PC-9 (cell line): ENCODE results near the gene SEMA4C. TPM values are rescaled to one million over a fixed set of nuclear protein-coding genes. Genes with fewer than 3 reads are reported as not detected.

Experiments
- BruUV-seq: library from RNA; stranded (reverse); fragments of 400-500 nt; replicated peaks from 2 replicates; lab custom pipeline; 2021; lab: Mats Ljungman, UMichigan
- CTCF ChIA-PET: fragments of 300-600 bp; sonication (Branson Sonifier 250); formaldehyde crosslinking; loops from one replicate; lab custom pipeline; 2022; ENCODE audit warnings: antibody characterized with exemption; lab: Charles Lee
- POLR2A ChIA-PET: fragments of 300-600 bp; sonication (Branson Sonifier 250); formaldehyde crosslinking; loops from one replicate; lab custom pipeline; 2022; ENCODE audit warnings: antibody characterized with exemption; ENCODE audit not compliant: unreplicated experiment; lab: Charles Lee
- DNase-seq, 2 experiments: peaks; one replicate each; pipeline versions ENCODE4 v3.0.0 to v3.0.0-alpha.2; 2015 to 2022; ENCODE audit warnings: mixed read lengths in 1 of 2
- H2AFZ ChIP-seq: fragments of 200-600 bp; sonication (generic); 2 replicates; pipeline ENCODE4 v1.8.1; 2017; ENCODE audit warnings: antibody characterized with exemption
- H3F3A ChIP-seq: fragments of 200-600 bp; sonication (generic); 2 replicates; pipeline ENCODE4 v1.8.1; 2017; ENCODE audit warnings: antibody characterized with exemption, mild to moderate bottlenecking, low read depth; ENCODE audit not compliant: insufficient read depth
- H3K27ac ChIP-seq: fragments of 200-600 bp; sonication (generic); 2 replicates; pipeline ENCODE4 v1.6.1; 2016; ENCODE audit warnings: mixed run types
- H3K27me3 ChIP-seq: fragments of 200-600 bp; sonication (generic); 2 replicates; pipeline ENCODE4 v1.6.1; 2016; ENCODE audit warnings: low read depth, mixed run types; ENCODE audit not compliant: insufficient read depth
- H3K36me3 ChIP-seq: fragments of 200-600 bp; sonication (generic); 2 replicates; pipeline ENCODE4 v1.6.1; 2016; ENCODE audit warnings: low read depth, mixed run types
- H3K4me1 ChIP-seq: fragments of 200-600 bp; sonication (generic); replicated peaks from 2 replicates; pipeline ENCODE4 v1.6.1; 2016; ENCODE audit warnings: mixed run types; ENCODE audit not compliant: insufficient read depth
- H3K4me2 ChIP-seq: fragments of 200-600 bp; sonication (generic); 2 replicates; pipeline ENCODE4 v1.6.1; 2017; ENCODE audit warnings: mixed run types
- H3K4me3 ChIP-seq: fragments of 200-600 bp; sonication (generic); 2 replicates; pipeline ENCODE4 v1.6.1; 2016; ENCODE audit warnings: mixed run types
- H3K79me2 ChIP-seq: fragments of 200-600 bp; sonication (generic); 2 replicates; pipeline ENCODE4 v1.6.1; 2017; ENCODE audit warnings: low read depth, mixed run types
- H3K9me2 ChIP-seq: fragments of 200-600 bp; sonication (generic); 2 replicates; pipeline ENCODE4 v1.8.1; 2017; ENCODE audit warnings: mild to moderate bottlenecking; ENCODE audit not compliant: insufficient read depth
- H3K9me3 ChIP-seq: fragments of 200-600 bp; sonication (generic); 2 replicates; pipeline ENCODE4 v1.8.1; 2016; ENCODE audit warnings: low read depth; ENCODE audit not compliant: insufficient read depth
- H4K20me1 ChIP-seq: fragments of 200-600 bp; sonication (generic); 2 replicates; pipeline ENCODE4 v1.8.1; 2017; ENCODE audit not compliant: insufficient read depth
- EZH2 ChIP-seq: fragments of 200-600 bp; sonication (generic); IDR thresholded peaks from 2 replicates; pipeline ENCODE4 v1.8.0; 2017; ENCODE audit warnings: antibody characterized with exemption, low read depth
- intact Hi-C: fragments of 100-400 bp; cut with micrococcal nuclease; formaldehyde crosslinking; loops from one replicate; pipeline ENCODE4 v1.10.0; 2022; ENCODE audit not compliant: unreplicated experiment
- total RNA-seq: library from RNA; stranded (reverse); gene quantifications from 2 replicates; pipeline ENCODE4 v1.2.3, GENCODE V29; 2021
- TF ChIP-seq, protein P1 (sequence below): fragments of 200-600 bp; sonication (generic); conservative IDR thresholded peaks from 2 replicates; pipeline ENCODE4 v1.6.1; 2017; ENCODE audit warnings: mixed run types, antibody characterized with exemption, mild to moderate bottlenecking, moderate library complexity

SEMA4C gene
- total RNA-seq, 1 experiment from 2014 or later = 52.8 TPM

DNA sequence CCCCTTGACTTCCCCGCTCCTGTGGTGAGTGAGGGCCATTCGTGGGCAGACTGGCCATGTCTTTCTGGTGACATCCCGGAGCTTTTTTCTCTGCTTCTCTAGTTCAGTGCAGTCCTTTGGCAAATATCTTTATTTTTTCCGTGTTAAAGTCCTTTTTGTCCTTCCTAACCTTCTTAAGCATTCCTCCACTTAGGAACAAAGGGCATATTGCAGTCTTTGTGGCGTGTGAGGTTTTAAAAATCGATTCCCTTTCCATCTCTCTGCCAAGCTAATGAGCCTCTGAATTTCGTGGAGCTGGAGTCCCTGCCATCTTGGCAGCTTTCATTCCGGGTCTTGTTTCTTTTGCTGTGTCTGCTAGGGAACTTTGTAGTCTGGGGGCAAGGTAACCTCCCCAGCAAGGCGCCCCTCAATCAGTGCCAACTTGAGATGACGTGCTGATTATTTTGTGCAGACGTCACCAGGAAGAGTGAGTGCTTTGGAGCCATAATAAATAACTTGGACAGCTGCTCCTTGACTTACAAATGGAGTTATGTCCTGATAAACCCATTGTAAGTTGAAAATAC is 48.7 kb downstream of the SEMA4C start:
- BruUV-seq = no TSS peak
- no peaks in the 10 kb centered on the region for H3K9me3 ChIP-seq
- H3K79me2 ChIP-seq = peaks cover 55% of the 10 kb centered on the region
- H2AFZ ChIP-seq = no peak overlapping the region
- H3K4me3 ChIP-seq = no peak overlapping the region
- no peak overlapping the region for H3K4me2 ChIP-seq
- intact Hi-C loops = no loop called here
- ChIA-PET CTCF (no interaction called here), POLR2A (interaction anchor here (0.6 kb wide), 1 partner anchor 520 kb away, joined by 3 read pairs; no protein-coding TSS in a partner anchor)
- peaks cover 30% of the 10 kb centered on the region for H3K4me1 ChIP-seq
- TF ChIP-seq, protein P1, sequence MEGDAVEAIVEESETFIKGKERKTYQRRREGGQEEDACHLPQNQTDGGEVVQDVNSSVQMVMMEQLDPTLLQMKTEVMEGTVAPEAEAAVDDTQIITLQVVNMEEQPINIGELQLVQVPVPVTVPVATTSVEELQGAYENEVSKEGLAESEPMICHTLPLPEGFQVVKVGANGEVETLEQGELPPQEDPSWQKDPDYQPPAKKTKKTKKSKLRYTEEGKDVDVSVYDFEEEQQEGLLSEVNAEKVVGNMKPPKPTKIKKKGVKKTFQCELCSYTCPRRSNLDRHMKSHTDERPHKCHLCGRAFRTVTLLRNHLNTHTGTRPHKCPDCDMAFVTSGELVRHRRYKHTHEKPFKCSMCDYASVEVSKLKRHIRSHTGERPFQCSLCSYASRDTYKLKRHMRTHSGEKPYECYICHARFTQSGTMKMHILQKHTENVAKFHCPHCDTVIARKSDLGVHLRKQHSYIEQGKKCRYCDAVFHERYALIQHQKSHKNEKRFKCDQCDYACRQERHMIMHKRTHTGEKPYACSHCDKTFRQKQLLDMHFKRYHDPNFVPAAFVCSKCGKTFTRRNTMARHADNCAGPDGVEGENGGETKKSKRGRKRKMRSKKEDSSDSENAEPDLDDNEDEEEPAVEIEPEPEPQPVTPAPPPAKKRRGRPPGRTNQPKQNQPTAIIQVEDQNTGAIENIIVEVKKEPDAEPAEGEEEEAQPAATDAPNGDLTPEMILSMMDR = no peak
- TF ChIP-seq EZH2 = no peak
- no peaks in the 10 kb centered on the region for H3K27me3 ChIP-seq
- 0 out of 2 replicates have a peak, but pooled peaks cover 9% of the 10 kb centered on the region for H3K36me3 ChIP-seq
- no peaks in the 10 kb centered on the region for H3K9me2 ChIP-seq
- H4K20me1 ChIP-seq = peaks cover 29% of the 10 kb centered on the region
- H3F3A ChIP-seq = 0 out of 2 replicates have a peak, but pooled peaks cover 10% of the 10 kb centered on the region
- H3K27ac ChIP-seq = no peak overlapping the region
- DNase-seq = no peak

DNA sequence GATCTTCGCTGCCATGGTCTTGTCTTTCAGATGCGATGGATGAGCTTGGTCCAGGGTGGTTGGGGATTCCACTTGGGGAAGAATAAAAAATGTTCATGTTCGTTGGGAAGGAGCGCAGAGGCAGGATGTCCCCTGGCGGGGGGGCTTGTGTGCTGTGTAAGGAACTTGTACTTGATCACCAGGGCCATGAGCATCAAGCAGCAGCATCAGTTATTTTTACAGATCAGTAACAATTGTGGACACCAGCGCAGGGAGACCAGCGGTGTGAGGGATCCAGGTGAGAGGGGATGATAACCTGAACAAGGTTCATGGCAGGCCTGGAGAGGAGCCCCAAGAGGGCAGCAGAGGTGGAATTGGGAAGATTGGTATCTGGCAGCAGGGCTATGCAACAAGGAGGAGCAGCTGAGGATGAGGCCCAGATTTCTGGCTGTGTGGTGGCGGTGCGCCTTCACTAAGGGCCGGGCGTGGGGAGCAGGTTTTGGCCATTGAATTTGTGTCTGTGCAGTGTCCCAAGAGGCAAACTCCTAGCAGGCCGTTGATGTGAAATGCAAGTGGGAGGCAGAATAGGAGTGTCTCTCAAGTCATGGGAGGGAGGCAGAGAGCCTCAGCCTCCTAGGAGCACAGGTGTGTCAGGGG is 49.9 kb downstream of the SEMA4C start:
- POLR2A ChIA-PET = interaction anchor here (0.7 kb wide), 1 partner anchor 222 kb away, joined by 4 read pairs; no protein-coding TSS in a partner anchor
- TF ChIP-seq, protein P1 = no peak
- TF ChIP-seq EZH2 = no peak
- Histone ChIP-seq H3K9me2 (no peaks in the 10 kb centered on the region), H3K4me2 (no peak overlapping the region), H3K27me3 (no peaks in the 10 kb centered on the region), H3K27ac (no peak overlapping the region), H3K9me3 (no peaks in the 10 kb centered on the region), H3K4me3 (no peak overlapping the region), H3K4me1 (peaks cover 33% of the 10 kb centered on the region), H2AFZ (no peak overlapping the region), H4K20me1 (peaks cover 28% of the 10 kb centered on the region), H3K79me2 (peaks cover 55% of the 10 kb centered on the region), H3K36me3 (0 out of 2 replicates have a peak, but pooled peaks cover 9% of the 10 kb centered on the region), H3F3A (peaks cover 18% of the 10 kb centered on the region)
- no peak for DNase-seq
- CTCF ChIA-PET = no interaction called here
- no TSS peak for BruUV-seq
- intact Hi-C loops = loop anchor here (5.0 kb wide), 2 partner anchors 268 to 288 kb away; no protein-coding TSS in a partner anchor

DNA sequence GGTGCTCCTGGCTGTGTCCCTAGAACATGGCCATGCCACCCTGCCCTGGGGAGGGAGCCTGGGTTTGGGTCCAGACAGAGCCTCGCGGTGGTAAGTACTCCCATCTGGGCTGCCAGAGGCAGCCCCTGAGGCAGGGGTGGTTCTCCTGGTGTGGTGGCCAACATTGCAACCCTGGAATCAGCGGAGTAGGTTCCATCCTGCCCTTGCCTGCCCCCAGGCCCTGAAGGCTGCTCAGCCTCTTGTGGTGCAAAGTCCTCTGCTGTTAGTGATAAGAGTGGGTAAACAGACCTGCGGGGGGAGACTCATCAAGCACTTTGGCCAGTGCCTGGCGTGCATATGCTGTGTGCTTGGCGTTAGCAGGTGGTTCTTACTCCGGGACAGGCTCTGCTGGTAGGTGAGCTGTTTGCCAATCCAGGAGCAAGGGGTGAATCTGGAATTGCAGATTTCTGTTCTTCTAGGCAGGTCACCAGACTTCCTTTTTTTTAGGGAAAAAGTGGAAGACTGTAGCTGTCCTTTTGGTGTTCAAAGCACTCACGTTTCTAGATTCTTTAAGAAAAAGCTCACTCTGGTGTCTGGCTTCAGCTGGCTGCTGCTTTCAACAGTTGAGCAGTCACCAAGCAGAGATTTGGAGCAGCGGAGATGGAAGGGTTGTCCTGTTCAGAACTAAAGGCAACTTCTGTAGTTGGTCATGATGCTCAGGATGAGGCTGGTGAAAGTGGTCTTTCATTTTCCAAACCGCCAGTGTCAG is 50.6 kb downstream of the SEMA4C start:
- 0 out of 2 replicates have a peak, but pooled peaks cover 9% of the 10 kb centered on the region for H3K36me3 ChIP-seq
- no peak overlapping the region for H3K4me3 ChIP-seq
- H3F3A ChIP-seq = peaks cover 21% of the 10 kb centered on the region
- intact Hi-C loops = loop anchor here (5.0 kb wide), 2 partner anchors 267 to 287 kb away; no protein-coding TSS in a partner anchor
- TF ChIP-seq, protein P1 = no peak
- no peak for TF ChIP-seq EZH2
- POLR2A ChIA-PET = interaction anchor here (0.6 to 0.7 kb wide), 2 partner anchors 37 to 222 kb away, joined by 4 to 6 read pairs; no protein-coding TSS in a partner anchor
- no peaks in the 10 kb centered on the region for H3K9me3 ChIP-seq
- H3K4me2 ChIP-seq = no peak overlapping the region
- H3K4me1 ChIP-seq = peaks cover 34% of the 10 kb centered on the region
- BruUV-seq = no TSS peak
- peaks cover 28% of the 10 kb centered on the region for H4K20me1 ChIP-seq
- CTCF ChIA-PET = interaction anchor here (0.6 kb wide), 1 partner anchor 36 kb away, joined by 5 read pairs; no protein-coding TSS in a partner anchor
- no peaks in the 10 kb centered on the region for H3K9me2 ChIP-seq
- H3K27me3 ChIP-seq = no peaks in the 10 kb centered on the region
- H3K27ac ChIP-seq = no peak overlapping the region
- no peak for DNase-seq
- H2AFZ ChIP-seq = no peak overlapping the region
- peaks cover 55% of the 10 kb centered on the region for H3K79me2 ChIP-seq
